Measurements from ENCODE around the gene ADARB2. TPM values are rescaled to one million over a fixed set of nuclear protein-coding genes. Genes with fewer than 3 reads are reported as not detected.
A peak's percentile ranks its signal among the peaks of the same experiment; 100 is the strongest.

Gene ADARB2
- total and polyA plus RNA-seq, 2 experiments from 2014 or later = 0.13 to 0.48 TPM

- no peak for TF ChIP-seq CTCF (IDR thresholded peaks at IDR 0.05; ENCODE audit: poor library complexity)
- no peak for TF ChIP-seq EZH2 (IDR thresholded peaks at IDR 0.05; ENCODE audit: borderline replicate concordance)
- no peak for TF ChIP-seq EZH2phosphoT487 (IDR thresholded peaks at IDR 0.05; ENCODE audit: low read depth, severe bottlenecking, unreplicated experiment)
- no peaks in the 10 kb centered on the region for H3K36me3 ChIP-seq (replicated peaks; ENCODE audit: insufficient read depth, low read depth)
- 79% methylated on average over 9 of the region's 10 CpGs for WGBS (ENCODE audit: low lambda C conversion rate, missing lambda C conversion rate)
These were observed 268.5 kb downstream of the ADARB2 start for GRCh38 chr10:1468811-1469210.

DNA sequence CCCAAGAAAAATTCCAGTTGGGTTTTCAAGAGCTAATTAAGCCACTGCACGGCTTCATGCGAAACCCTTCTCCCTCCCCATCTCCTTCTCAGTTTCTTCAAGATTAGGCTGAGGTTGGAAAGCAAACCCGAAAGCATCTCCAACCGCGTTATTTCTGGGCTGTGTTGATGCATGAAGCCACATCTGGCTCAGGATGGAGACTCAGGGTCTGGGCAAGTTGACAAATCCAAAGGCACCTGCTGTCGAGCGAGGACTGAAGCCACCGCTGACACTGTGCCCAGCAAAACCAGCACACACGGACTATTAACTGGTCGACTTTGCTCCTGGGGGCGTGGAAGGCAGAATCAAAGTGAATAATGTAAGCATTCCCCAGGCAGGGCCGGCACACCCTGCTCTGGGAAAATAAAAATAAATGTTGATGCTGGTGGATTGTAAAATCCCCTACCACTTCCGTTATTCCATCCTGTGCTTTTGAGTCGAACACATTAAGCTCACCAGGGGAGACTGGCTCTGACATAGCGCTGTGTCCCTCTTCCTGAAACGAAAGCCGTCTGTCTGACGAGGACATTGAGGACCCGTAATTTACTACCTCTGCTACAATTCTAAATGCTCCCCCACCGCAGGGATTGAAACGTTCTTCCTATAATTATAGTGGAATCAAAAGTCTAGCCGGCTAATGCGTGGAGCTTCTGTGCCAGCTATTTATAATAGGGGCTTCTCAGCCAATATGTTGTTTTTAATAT is 269.8 kb downstream of the ADARB2 start:
- no peak for TF ChIP-seq EZH2 (IDR thresholded peaks at IDR 0.05; ENCODE audit: borderline replicate concordance)
- no peak for TF ChIP-seq EZH2phosphoT487 (IDR thresholded peaks at IDR 0.05; ENCODE audit: low read depth, severe bottlenecking, unreplicated experiment)
- no peak for TF ChIP-seq CTCF (IDR thresholded peaks at IDR 0.05; ENCODE audit: poor library complexity)
- Histone ChIP-seq H3K9me3 (ENCODE audit: low read depth) (no peaks in the 10 kb centered on the region), H3K4me2 (no peak overlapping the region), H3K9me2 (replicated peaks; ENCODE audit: insufficient read depth) (no peaks in the 10 kb centered on the region), H3K4me1 (ENCODE audit: insufficient read depth) (peaks cover 12% of the 10 kb centered on the region), H3K4me3 (no peak overlapping the region), H2AFZ (no peak overlapping the region), H3K79me2 (no peaks in the 10 kb centered on the region), H3K36me3 (replicated peaks; ENCODE audit: insufficient read depth, low read depth) (no peaks in the 10 kb centered on the region), H3K27ac (no peak overlapping the region), H3K27me3 (no peaks in the 10 kb centered on the region), H4K20me1 (ENCODE audit: insufficient read depth, poor library complexity, severe bottlenecking) (no peaks in the 10 kb centered on the region)
- WGBS (ENCODE audit: low lambda C conversion rate, missing lambda C conversion rate) = 82% methylated on average over 23 of the region's 23 CpGs
- no peak for DNase-seq (ENCODE audit: low spot score)

More at GRCh38 chr10:1468811-1469210, 268.5 kb downstream of the ADARB2 start:
- Histone ChIP-seq H3K4me1 (ENCODE audit: insufficient read depth) (peaks cover 12% of the 10 kb centered on the region), H3K27ac (no peak overlapping the region), H3K9me2 (replicated peaks; ENCODE audit: insufficient read depth) (no peaks in the 10 kb centered on the region), H3K79me2 (no peaks in the 10 kb centered on the region), H3K4me2 (no peak overlapping the region), H2AFZ (no peak overlapping the region), H3K4me3 (no peak overlapping the region), H4K20me1 (ENCODE audit: insufficient read depth, poor library complexity, severe bottlenecking) (no peaks in the 10 kb centered on the region), H3K9me3 (ENCODE audit: low read depth) (no peaks in the 10 kb centered on the region), H3K27me3 (no peaks in the 10 kb centered on the region)
- DNase-seq (ENCODE audit: low spot score) = no peak

GRCh38 chr10:1465993-1466764 is 271.1 kb downstream of the ADARB2 start:
- Histone ChIP-seq H3K27me3 (no peaks in the 10 kb centered on the region), H3K4me1 (ENCODE audit: insufficient read depth) (peaks cover 12% of the 10 kb centered on the region), H4K20me1 (ENCODE audit: insufficient read depth, poor library complexity, severe bottlenecking) (no peaks in the 10 kb centered on the region), H3K27ac (peak overlapping the region; percentile 78), H3K36me3 (replicated peaks; ENCODE audit: insufficient read depth, low read depth) (no peaks in the 10 kb centered on the region), H3K9me2 (replicated peaks; ENCODE audit: insufficient read depth) (no peaks in the 10 kb centered on the region), H3K4me3 (no peak overlapping the region), H2AFZ (peak overlapping the region; percentile 54), H3K4me2 (peak overlapping the region; percentile 69), H3K9me3 (ENCODE audit: low read depth) (no peaks in the 10 kb centered on the region), H3K79me2 (no peaks in the 10 kb centered on the region)
- TF ChIP-seq CTCF (IDR thresholded peaks at IDR 0.05; ENCODE audit: poor library complexity) (no peak), EZH2 (IDR thresholded peaks at IDR 0.05; ENCODE audit: borderline replicate concordance) (no peak), EZH2phosphoT487 (IDR thresholded peaks at IDR 0.05; ENCODE audit: low read depth, severe bottlenecking, unreplicated experiment) (no peak)
- WGBS (ENCODE audit: low lambda C conversion rate, missing lambda C conversion rate) = 70% methylated on average over 19 of the region's 19 CpGs
- no peak for DNase-seq (ENCODE audit: low spot score)

Measured in hepatocyte (in vitro differentiated cells).